GM23248 (cell line): ENCODE results near the gene MR1. TPM values are rescaled to one million over a fixed set of nuclear protein-coding genes. Genes with fewer than 3 reads are reported as not detected.

Experiments
- DNase-seq: peaks from one replicate; pipeline ENCODE4 v3.0.0-alpha.2; 2015
- H2AFZ ChIP-seq: fragments of 200-600 bp; sonication (generic); 2 replicates; pipeline ENCODE4 v1.6.1; 2016; ENCODE audit warnings: antibody characterized with exemption
- H3F3A ChIP-seq: fragments of 200-600 bp; sonication (generic); 2 replicates; pipeline ENCODE4 v1.6.1; 2016; ENCODE audit warnings: mild to moderate bottlenecking, antibody characterized with exemption, mixed run types; ENCODE audit not compliant: insufficient read depth
- H3K27ac ChIP-seq: fragments of 200-600 bp; sonication (generic); 2 replicates; pipeline ENCODE4 v1.5.1; 2016; ENCODE audit warnings: mild to moderate bottlenecking
- H3K27me3 ChIP-seq: fragments of 200-600 bp; sonication (generic); replicated peaks from 2 replicates; pipeline ENCODE4 v1.6.1; 2016; ENCODE audit warnings: mild to moderate bottlenecking; ENCODE audit not compliant: insufficient read depth
- H3K36me3 ChIP-seq: fragments of 200-600 bp; sonication (generic); 2 replicates; pipeline ENCODE4 v1.6.1; 2016; ENCODE audit warnings: low read depth, mild to moderate bottlenecking
- H3K4me1 ChIP-seq: fragments of 200-600 bp; sonication (generic); 2 replicates; pipeline ENCODE4 v1.6.1; 2016; ENCODE audit warnings: mild to moderate bottlenecking; ENCODE audit not compliant: insufficient read depth
- H3K4me2 ChIP-seq: fragments of 200-600 bp; sonication (generic); one replicate; pipeline ENCODE4 v1.6.1; 2016; ENCODE audit warnings: mild to moderate bottlenecking; ENCODE audit not compliant: unreplicated experiment
- H3K4me3 ChIP-seq: fragments of 200-600 bp; sonication (generic); 2 replicates; pipeline ENCODE4 v1.5.1; 2016; ENCODE audit warnings: mild to moderate bottlenecking
- H3K79me2 ChIP-seq: fragments of 200-600 bp; sonication (generic); 2 replicates; pipeline ENCODE4 v1.6.1; 2016; ENCODE audit warnings: mild to moderate bottlenecking; ENCODE audit not compliant: insufficient read depth
- H3K9ac ChIP-seq: fragments of 200-600 bp; sonication (generic); 2 replicates; pipeline ENCODE4 v1.6.1; 2016; ENCODE audit warnings: mild to moderate bottlenecking
- H3K9me2 ChIP-seq: fragments of 200-600 bp; sonication (generic); 2 replicates; pipeline ENCODE4 v1.6.1; 2016; ENCODE audit warnings: mixed run types, mild to moderate bottlenecking, moderate library complexity; ENCODE audit not compliant: insufficient read depth
- H3K9me3 ChIP-seq: fragments of 200-600 bp; sonication (generic); one replicate; pipeline ENCODE4 v1.6.1; 2017; ENCODE audit warnings: low read depth
- H4K20me1 ChIP-seq: fragments of 200-600 bp; sonication (generic); 2 replicates; pipeline ENCODE4 v1.6.0; 2016; ENCODE audit not compliant: insufficient read depth
- EZH2 ChIP-seq: fragments of 200-600 bp; sonication (generic); IDR thresholded peaks from 2 replicates; pipeline ENCODE4 v1.6.1; 2018; ENCODE audit warnings: antibody characterized with exemption, mild to moderate bottlenecking; ENCODE audit not compliant: insufficient read depth, poor library complexity, severe bottlenecking
- EZH2phosphoT487 ChIP-seq: fragments of 200-600 bp; sonication (generic); IDR thresholded peaks from 2 replicates; pipeline ENCODE4 v1.6.1; 2018; ENCODE audit warnings: antibody characterized with exemption, moderate library complexity, mild to moderate bottlenecking, low read depth; ENCODE audit not compliant: insufficient read depth
- WGBS, 2 experiments: methylation state at CpG; one replicate each; pipeline ENCODE4 v1.1.6; 2015 to 2017; ENCODE audit warnings: low lambda C conversion rate in 2 of 2, low coverage in 1 of 2; ENCODE audit errors: missing lambda C conversion rate in 2 of 2; 5-methylcytosine and 5-hydroxymethylcytosine counted together
- in situ Hi-C: fragments of 300-500 bp; cut with MboI; formaldehyde crosslinking; loops from 2 replicates; pipeline ENCODE4 v1.15.0; 2020
- polyA plus RNA-seq: library from polyadenylated mRNA; unstranded; fragments of >200 nt; fragmentation: Nextera tagmentation; extraction: Ambion mirVana; gene quantifications from 2 replicates; pipeline ENCODE4 v1.2.1, GENCODE V29; 2016
- total RNA-seq: library from RNA; depleted of rRNA; stranded (reverse); fragments of >200 nt; shearing (Covaris generic); gene quantifications from 2 replicates; pipeline ENCODE4 v1.2.3, GENCODE V29; 2014

Gene MR1
- total and polyA plus RNA-seq, 2 experiments from 2014 or later: 25.2 to 26.2 TPM

- peaks cover 82% of the 10 kb centered on the region for H3F3A ChIP-seq
- H3K4me3 ChIP-seq: peak overlapping the region; percentile 100
- no peaks in the 10 kb centered on the region; the same call in 1 of the 2 replicates for H4K20me1 ChIP-seq
- in situ Hi-C loops: no loop called here
- no peak for DNase-seq
- peaks cover 67% of the 10 kb centered on the region for H3K4me1 ChIP-seq
- no peaks in the 10 kb centered on the region for H3K9me2 ChIP-seq
- peaks cover 32% of the 10 kb centered on the region; the same call in 1 of the 2 replicates for H3K36me3 ChIP-seq
- peak overlapping the region; percentile 94 for H3K9ac ChIP-seq
- H2AFZ ChIP-seq: no peak overlapping the region
- TF ChIP-seq EZH2: no peak
- TF ChIP-seq EZH2phosphoT487: no peak
- peak overlapping the region; percentile 85 for H3K4me2 ChIP-seq
- H3K79me2 ChIP-seq: peaks cover 53% of the 10 kb centered on the region
- 91 to 93% methylated on average over 2 of the region's 2 CpGs for WGBS, 2 experiments
- no peaks in the 10 kb centered on the region for H3K9me3 ChIP-seq
- H3K27me3 ChIP-seq: no peaks in the 10 kb centered on the region
- no peak overlapping the region for H3K27ac ChIP-seq
Observed at GRCh38 chr1:181092056-181092455, 58.3 kb downstream of the MR1 start.

- Histone ChIP-seq H3K9ac (0 out of 2 replicates have a peak overlapping the region, but pooled peaks have one; percentile 27), H3K4me3 (peak overlapping the region; percentile 100), H3K4me2 (peak overlapping the region; percentile 85), H3F3A (peaks cover 82% of the 10 kb centered on the region), H3K79me2 (peaks cover 53% of the 10 kb centered on the region), H3K27ac (0 out of 2 replicates have a peak overlapping the region, but pooled peaks have one; percentile 8), H3K36me3 (peaks cover 32% of the 10 kb centered on the region; the same call in 1 of the 2 replicates), H3K9me2 (no peaks in the 10 kb centered on the region), H3K4me1 (peaks cover 67% of the 10 kb centered on the region), H2AFZ (no peak overlapping the region), H3K9me3 (no peaks in the 10 kb centered on the region), H4K20me1 (no peaks in the 10 kb centered on the region; the same call in 1 of the 2 replicates), H3K27me3 (no peaks in the 10 kb centered on the region)
- 83 to 87% methylated on average over 4 of the region's 4 CpGs for WGBS, 2 experiments
- in situ Hi-C loops: no loop called here
- no peak for TF ChIP-seq EZH2
- DNase-seq: no peak
Observed at GRCh38 chr1:181092883-181093458, 59.2 kb downstream of the MR1 start.

GRCh38 chr1:181094416-181095212 is 60.8 kb downstream of the MR1 start:
- Histone ChIP-seq H3K4me3 (peak overlapping the region; percentile 17; the same call in 1 of the 2 replicates), H4K20me1 (no peaks in the 10 kb centered on the region; the same call in 1 of the 2 replicates), H3K79me2 (peaks cover 44% of the 10 kb centered on the region), H3K4me1 (peaks cover 74% of the 10 kb centered on the region), H2AFZ (no peak overlapping the region), H3K27me3 (no peaks in the 10 kb centered on the region), H3K36me3 (peaks cover 32% of the 10 kb centered on the region; the same call in 1 of the 2 replicates), H3K9me2 (no peaks in the 10 kb centered on the region), H3K27ac (peak overlapping the region; percentile 84), H3K9ac (0 out of 2 replicates have a peak overlapping the region, but pooled peaks have one; percentile 5), H3F3A (peaks cover 91% of the 10 kb centered on the region), H3K4me2 (peak overlapping the region; percentile 65), H3K9me3 (no peaks in the 10 kb centered on the region)
- peak; percentile 94 for DNase-seq
- 57 to 61% methylated on average over 7 of the region's 7 CpGs for WGBS, 2 experiments
- TF ChIP-seq EZH2phosphoT487 (no peak), EZH2 (no peak)
- in situ Hi-C loops: no loop called here

- no peaks in the 10 kb centered on the region for H3K9me3 ChIP-seq
- H3K36me3 ChIP-seq: peaks cover 26% of the 10 kb centered on the region; the same call in 1 of the 2 replicates
- peak overlapping the region; percentile 84 for H3K27ac ChIP-seq
- H3F3A ChIP-seq: peaks cover 92% of the 10 kb centered on the region
- H3K4me1 ChIP-seq: peaks cover 80% of the 10 kb centered on the region
- H3K9ac ChIP-seq: no peak overlapping the region
- in situ Hi-C loops: no loop called here
- H4K20me1 ChIP-seq: no peaks in the 10 kb centered on the region; the same call in 1 of the 2 replicates
- peak overlapping the region; percentile 76 for H3K4me2 ChIP-seq
- no peaks in the 10 kb centered on the region for H3K9me2 ChIP-seq
- TF ChIP-seq EZH2phosphoT487: no peak
- no peak for TF ChIP-seq EZH2
- no peak overlapping the region for H2AFZ ChIP-seq
- no peak overlapping the region for H3K4me3 ChIP-seq
- no peaks in the 10 kb centered on the region for H3K27me3 ChIP-seq
- peaks cover 37% of the 10 kb centered on the region for H3K79me2 ChIP-seq
- 76 to 79% methylated on average over 8 of the region's 8 CpGs for WGBS, 2 experiments
- no peak for DNase-seq
Observed at GRCh38 chr1:181095260-181095659, 61.5 kb downstream of the MR1 start.
